DOHH2 (cell line): ENCODE data around the gene IGF2BP2.

Source experiments
- H3F3A ChIP-seq: fragments of 200-600 bp; sonication (generic), shearing (Covaris generic); 2 replicates; pipeline ENCODE4 v1.6.0; 2016; ENCODE audit warnings: antibody characterized with exemption, mild to moderate bottlenecking; ENCODE audit not compliant: control insufficient read depth, insufficient read depth
- H3K27ac ChIP-seq: fragments of 200-600 bp; sonication (generic); 2 replicates; pipeline ENCODE4 v1.5.1; 2014; ENCODE audit warnings: low read depth, mild to moderate bottlenecking, low read length, moderate library complexity
- H3K27me3 ChIP-seq: fragments of 200-600 bp; sonication (generic); 2 replicates; pipeline ENCODE4 v1.6.1; 2014; ENCODE audit warnings: mild to moderate bottlenecking, low read length, mixed read lengths; ENCODE audit not compliant: control insufficient read depth
- H3K36me3 ChIP-seq: fragments of 200-600 bp; sonication (generic); 2 replicates; pipeline ENCODE4 v1.6.1; 2014; ENCODE audit warnings: mild to moderate bottlenecking, low read length, moderate library complexity, mixed read lengths; ENCODE audit not compliant: control insufficient read depth
- H3K4me1 ChIP-seq: fragments of 200-600 bp; sonication (generic); 2 replicates; pipeline ENCODE4 v1.6.1; 2014; ENCODE audit warnings: mild to moderate bottlenecking, low read length, mixed read lengths; ENCODE audit not compliant: control insufficient read depth
- H3K4me2 ChIP-seq: fragments of 200-600 bp; sonication (generic); 2 replicates; pipeline ENCODE4 v1.6.0; 2014; ENCODE audit warnings: mild to moderate bottlenecking, low read length, moderate library complexity
- H3K4me3 ChIP-seq: fragments of 200-600 bp; sonication (generic); 2 replicates; pipeline ENCODE4 v1.5.1; 2014; ENCODE audit warnings: mild to moderate bottlenecking, low read length, mixed read lengths
- H3K79me2 ChIP-seq: fragments of 200-600 bp; sonication (generic); 2 replicates; pipeline ENCODE4 v1.6.1; 2014; ENCODE audit warnings: mild to moderate bottlenecking, low read length, mixed read lengths; ENCODE audit not compliant: control insufficient read depth
- H3K9me2 ChIP-seq: fragments of 200-600 bp; sonication (generic); replicated peaks from 2 replicates; pipeline ENCODE4 v1.6.1; 2014; ENCODE audit warnings: mild to moderate bottlenecking, low read length, mixed read lengths; ENCODE audit not compliant: control insufficient read depth
- H3K9me3 ChIP-seq: fragments of 200-600 bp; sonication (generic); 2 replicates; pipeline ENCODE4 v1.6.1; 2014; ENCODE audit warnings: antibody characterized with exemption, low read length, mixed read lengths; ENCODE audit not compliant: control insufficient read depth, insufficient read depth
- H4K20me1 ChIP-seq: fragments of 200-600 bp; sonication (generic); 2 replicates; pipeline ENCODE4 v1.6.0; 2014; ENCODE audit warnings: low read depth, mild to moderate bottlenecking, antibody characterized with exemption, low read length, moderate library complexity; ENCODE audit not compliant: control insufficient read depth, insufficient read depth
- EZH2phosphoT487 ChIP-seq: fragments of 200-600 bp; sonication (generic); IDR thresholded peaks from 2 replicates; pipeline ENCODE4 v1.6.1; 2017; ENCODE audit warnings: borderline replicate concordance, mild to moderate bottlenecking, antibody characterized with exemption, low read length, moderate library complexity, mixed read lengths
- TF ChIP-seq, protein P1 (sequence below): fragments of 200-600 bp; sonication (generic); IDR thresholded peaks from one replicate; pipeline ENCODE4 v1.5.1; 2014; ENCODE audit warnings: antibody characterized with exemption, mild to moderate bottlenecking, low read depth, low read length; ENCODE audit not compliant: poor library complexity, severe bottlenecking

The IGF2BP2 gene

DNA sequence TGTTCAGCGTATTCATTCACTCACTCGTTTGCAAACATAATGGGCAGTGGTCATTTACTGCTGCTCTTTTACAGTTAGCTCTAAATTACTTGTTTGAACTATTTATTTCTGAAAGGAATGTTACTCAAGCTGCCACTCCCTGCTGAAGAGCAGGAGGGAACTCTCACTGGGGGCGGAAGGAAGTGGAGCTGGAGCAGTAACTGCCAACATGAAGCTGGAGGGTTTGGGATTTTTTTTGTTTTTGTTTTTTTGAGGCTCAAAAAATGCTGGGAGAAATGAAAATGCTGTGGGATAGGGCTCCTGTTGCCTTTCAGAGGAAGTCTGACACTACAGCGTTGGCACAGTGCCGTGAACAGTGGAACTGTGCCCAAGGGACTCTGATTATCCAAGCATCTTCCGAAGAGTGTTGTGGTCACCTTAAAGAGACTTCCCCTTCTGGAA, 194.6 kb downstream of the IGF2BP2 start:
- no peak overlapping the region for H3K4me2 ChIP-seq
- H3K9me3 ChIP-seq: no peaks in the 10 kb centered on the region
- H3K9me2 ChIP-seq: no peaks in the 10 kb centered on the region
- peaks cover 22% of the 10 kb centered on the region for H3K36me3 ChIP-seq
- H3K4me1 ChIP-seq: no peaks in the 10 kb centered on the region
- H3K79me2 ChIP-seq: no peaks in the 10 kb centered on the region
- TF ChIP-seq, protein P1, sequence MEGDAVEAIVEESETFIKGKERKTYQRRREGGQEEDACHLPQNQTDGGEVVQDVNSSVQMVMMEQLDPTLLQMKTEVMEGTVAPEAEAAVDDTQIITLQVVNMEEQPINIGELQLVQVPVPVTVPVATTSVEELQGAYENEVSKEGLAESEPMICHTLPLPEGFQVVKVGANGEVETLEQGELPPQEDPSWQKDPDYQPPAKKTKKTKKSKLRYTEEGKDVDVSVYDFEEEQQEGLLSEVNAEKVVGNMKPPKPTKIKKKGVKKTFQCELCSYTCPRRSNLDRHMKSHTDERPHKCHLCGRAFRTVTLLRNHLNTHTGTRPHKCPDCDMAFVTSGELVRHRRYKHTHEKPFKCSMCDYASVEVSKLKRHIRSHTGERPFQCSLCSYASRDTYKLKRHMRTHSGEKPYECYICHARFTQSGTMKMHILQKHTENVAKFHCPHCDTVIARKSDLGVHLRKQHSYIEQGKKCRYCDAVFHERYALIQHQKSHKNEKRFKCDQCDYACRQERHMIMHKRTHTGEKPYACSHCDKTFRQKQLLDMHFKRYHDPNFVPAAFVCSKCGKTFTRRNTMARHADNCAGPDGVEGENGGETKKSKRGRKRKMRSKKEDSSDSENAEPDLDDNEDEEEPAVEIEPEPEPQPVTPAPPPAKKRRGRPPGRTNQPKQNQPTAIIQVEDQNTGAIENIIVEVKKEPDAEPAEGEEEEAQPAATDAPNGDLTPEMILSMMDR: no peak
- no peak for TF ChIP-seq EZH2phosphoT487
- no peaks in the 10 kb centered on the region for H4K20me1 ChIP-seq
- no peak overlapping the region for H3K27ac ChIP-seq
- H3K27me3 ChIP-seq: no peaks in the 10 kb centered on the region
- no peak overlapping the region for H3K4me3 ChIP-seq
- H3F3A ChIP-seq: no peaks in the 10 kb centered on the region

DNA sequence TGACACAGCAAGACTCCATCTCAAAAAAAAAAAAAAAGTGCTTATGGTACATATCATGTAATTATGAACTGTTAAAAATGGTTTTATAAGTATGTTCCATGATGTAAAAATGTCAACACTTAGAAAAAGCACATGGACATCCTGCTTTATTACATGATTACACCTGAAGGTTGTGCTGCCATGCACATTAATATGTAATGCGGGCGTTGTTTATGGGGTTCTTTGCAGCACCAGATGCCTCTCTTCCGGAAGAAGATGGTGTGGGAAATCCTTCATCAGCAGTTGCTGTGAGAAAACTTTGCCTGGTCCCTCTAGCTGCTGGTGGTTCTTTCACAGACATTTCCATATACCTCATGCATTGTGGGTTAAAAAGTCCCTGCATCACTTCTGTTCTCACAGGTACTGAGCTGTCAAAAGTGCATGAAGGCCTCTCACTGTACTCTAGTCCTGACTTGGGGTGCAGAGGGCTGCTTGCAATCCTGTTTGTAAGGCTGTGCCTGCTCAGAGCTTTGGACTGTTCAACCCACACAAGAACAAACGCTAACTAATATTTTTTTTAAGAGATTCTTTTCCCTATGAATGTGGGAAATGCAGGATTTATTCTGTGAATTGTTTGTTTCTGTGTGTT, 195.2 kb downstream of the IGF2BP2 start:
- Histone ChIP-seq H3K27ac (no peak overlapping the region), H3K36me3 (peaks cover 22% of the 10 kb centered on the region), H4K20me1 (no peaks in the 10 kb centered on the region), H3K9me3 (no peaks in the 10 kb centered on the region), H3F3A (no peaks in the 10 kb centered on the region), H3K4me2 (no peak overlapping the region), H3K9me2 (no peaks in the 10 kb centered on the region), H3K27me3 (no peaks in the 10 kb centered on the region), H3K79me2 (no peaks in the 10 kb centered on the region), H3K4me3 (no peak overlapping the region), H3K4me1 (no peaks in the 10 kb centered on the region)
- TF ChIP-seq EZH2phosphoT487: no peak
- TF ChIP-seq, protein P1: no peak

DNA sequence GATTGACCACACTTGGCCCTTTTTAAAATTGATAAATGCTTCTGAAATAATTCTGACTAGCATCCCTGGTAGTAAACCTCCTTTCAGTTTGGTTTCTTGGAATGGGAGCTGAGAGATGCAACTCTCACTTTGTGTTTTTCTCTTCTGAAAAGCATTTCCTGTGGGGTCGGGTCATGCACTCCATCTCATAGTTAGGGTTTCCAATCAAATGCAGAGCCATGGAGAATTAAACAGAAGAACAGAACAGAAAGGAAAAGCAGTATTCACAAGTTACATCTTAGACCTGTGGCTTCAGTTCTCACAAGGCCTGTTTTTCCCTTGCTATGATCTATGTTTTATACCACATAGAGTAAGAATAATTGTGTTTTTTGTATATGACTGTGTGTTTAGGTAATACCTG, 199.1 kb downstream of the IGF2BP2 start:
- H3K27me3 ChIP-seq: no peaks in the 10 kb centered on the region
- no peaks in the 10 kb centered on the region for H3K9me2 ChIP-seq
- no peaks in the 10 kb centered on the region for H3K9me3 ChIP-seq
- H3K4me3 ChIP-seq: no peak overlapping the region
- no peaks in the 10 kb centered on the region for H3F3A ChIP-seq
- TF ChIP-seq, protein P1: no peak
- TF ChIP-seq EZH2phosphoT487: no peak
- no peaks in the 10 kb centered on the region for H4K20me1 ChIP-seq
- H3K36me3 ChIP-seq: peaks cover 39% of the 10 kb centered on the region
- no peak overlapping the region for H3K27ac ChIP-seq
- H3K4me2 ChIP-seq: no peak overlapping the region
- no peaks in the 10 kb centered on the region for H3K4me1 ChIP-seq
- no peaks in the 10 kb centered on the region for H3K79me2 ChIP-seq
